22Rv1 (cell line): Measurements from ENCODE around the gene AASS.

Source experiments
- CTCF ChIP-seq: fragments of 450-650 bp; IDR thresholded peaks from 2 replicates; pipeline ENCODE4 v1.5.1; 2017; ENCODE audit warnings: mild to moderate bottlenecking
- ZFX ChIP-seq: fragments of 450-650 bp; IDR thresholded peaks from 2 replicates; pipeline ENCODE4 v1.6.1; 2017; ENCODE audit warnings: antibody characterized with exemption, borderline replicate concordance

- TF ChIP-seq CTCF (no peak), ZFX (no peak)
These were observed 22.7 kb upstream of the AASS start for GRCh38 chr7:122166740-122167139.
